ENCODE data around the gene MTCL3.

MTCL3 gene

GRCh38 chr6:127518710-127519468 is at the start of gene MTCL3:
Gene MTCL3 (minus strand): TSS chr6:127519335.
- H3K27ac ChIP-seq (replicated peaks in 1 of 4) = no peak within 1 kb of the TSS

GRCh38 chr6:127567476-127567875 is 48.3 kb upstream of the MTCL3 start:
- intact Hi-C loops (cut with DNase I) = no loop called here
- Histone ChIP-seq H3K27me3 (no peaks in the 10 kb centered on the region), H3K9me3 (no peaks in the 10 kb centered on the region), H3K36me3 (no peaks in the 10 kb centered on the region), H3K4me1 (no peaks in the 10 kb centered on the region), H3K27ac (replicated peaks in 1 of 4) (no peak overlapping the region), H3K4me3 (no peak overlapping the region)
- no peak for TF ChIP-seq EP300 (IDR thresholded peaks at IDR 0.05)
- no peak for TF ChIP-seq POLR2A (IDR thresholded peaks at IDR 0.05; ENCODE audit: low read depth)
- TF ChIP-seq POLR2AphosphoS5 (IDR thresholded peaks at IDR 0.05) = no peak
- TF ChIP-seq CTCF (IDR thresholded peaks at IDR 0.05) = no peak
- DNase-seq (ENCODE audit: extremely low spot score) = no peak
- 46% methylated on average over 2 of the region's 2 CpGs for WGBS

More at GRCh38 chr6:127518710-127519468, at the start of gene MTCL3:
- 6% methylated on average over 42 of the region's 42 CpGs for WGBS
- H3K4me1 ChIP-seq = peaks cover 21 to 42% (median 39%) of the 10 kb centered on the region in 4 donors
- no peaks in the 10 kb centered on the region for H3K36me3 ChIP-seq
- H3K27me3 ChIP-seq = peaks cover 0 to 55% (median 26%) of the 10 kb centered on the region in 4 donors
- no peaks in the 10 kb centered on the region for H3K9me3 ChIP-seq
- intact Hi-C loops (cut with DNase I) = no loop called here
- H3K4me3 ChIP-seq = peak within 1 kb of the TSS in 3 of 4 donors; percentile 3 to 33 (median 6)
- DNase-seq (ENCODE audit: extremely low spot score) = no peak
- TF ChIP-seq CTCF (IDR thresholded peaks at IDR 0.05) = no peak
- no peak for TF ChIP-seq EP300 (IDR thresholded peaks at IDR 0.05)
- no peak for TF ChIP-seq POLR2A (IDR thresholded peaks at IDR 0.05; ENCODE audit: low read depth)
- no peak for TF ChIP-seq POLR2AphosphoS5 (IDR thresholded peaks at IDR 0.05)

GRCh38 chr6:127566651-127567050 is 47.5 kb upstream of the MTCL3 start:
- H3K4me1 ChIP-seq = no peaks in the 10 kb centered on the region

GRCh38 chr6:127566119-127566518 is 47.0 kb upstream of the MTCL3 start:
- Histone ChIP-seq H3K27ac (replicated peaks in 1 of 4) (no peak overlapping the region), H3K9me3 (no peaks in the 10 kb centered on the region), H3K27me3 (no peaks in the 10 kb centered on the region), H3K4me1 (no peaks in the 10 kb centered on the region), H3K4me3 (no peak overlapping the region), H3K36me3 (no peaks in the 10 kb centered on the region)
- DNase-seq (ENCODE audit: extremely low spot score) = no peak
- TF ChIP-seq POLR2AphosphoS5 (IDR thresholded peaks at IDR 0.05) (no peak), CTCF (IDR thresholded peaks at IDR 0.05) (no peak), EP300 (IDR thresholded peaks at IDR 0.05) (no peak), POLR2A (IDR thresholded peaks at IDR 0.05; ENCODE audit: low read depth) (no peak)
- intact Hi-C loops (cut with DNase I) = no loop called here

More at GRCh38 chr6:127566651-127567050, 47.5 kb upstream of the MTCL3 start:
- no peaks in the 10 kb centered on the region for H3K27me3 ChIP-seq
- H3K4me3 ChIP-seq = no peak overlapping the region
- no peak for DNase-seq (ENCODE audit: extremely low spot score)
- H3K36me3 ChIP-seq = no peaks in the 10 kb centered on the region
- TF ChIP-seq POLR2A (IDR thresholded peaks at IDR 0.05; ENCODE audit: low read depth) (no peak), POLR2AphosphoS5 (IDR thresholded peaks at IDR 0.05) (no peak), EP300 (IDR thresholded peaks at IDR 0.05) (no peak), CTCF (IDR thresholded peaks at IDR 0.05) (no peak)
- H3K9me3 ChIP-seq = no peaks in the 10 kb centered on the region
- intact Hi-C loops (cut with DNase I) = no loop called here
- H3K27ac ChIP-seq (replicated peaks in 1 of 4) = no peak overlapping the region

- Histone ChIP-seq H3K36me3 (no peaks in the 10 kb centered on the region), H3K27ac (replicated peaks in 1 of 4) (no peak overlapping the region), H3K9me3 (no peaks in the 10 kb centered on the region), H3K27me3 (no peaks in the 10 kb centered on the region), H3K4me1 (no peaks in the 10 kb centered on the region), H3K4me3 (no peak overlapping the region)
- no peak for DNase-seq (ENCODE audit: extremely low spot score)
- intact Hi-C loops (cut with DNase I) = no loop called here
- TF ChIP-seq CTCF (IDR thresholded peaks at IDR 0.05) = no peak
- no peak for TF ChIP-seq EP300 (IDR thresholded peaks at IDR 0.05)
- no peak for TF ChIP-seq POLR2A (IDR thresholded peaks at IDR 0.05; ENCODE audit: low read depth)
- no peak for TF ChIP-seq POLR2AphosphoS5 (IDR thresholded peaks at IDR 0.05)
- 90% methylated on average over 3 of the region's 3 CpGs for WGBS
Measured at GRCh38 chr6:127564761-127565160, 45.6 kb upstream of the MTCL3 start.

Measured in esophagus muscularis mucosa (tissue), 4 donors.